Measurements from ENCODE around the gene ZC3H7B. TPM values are rescaled to one million over a fixed set of nuclear protein-coding genes. Genes with fewer than 3 reads are reported as not detected.

Gene ZC3H7B
- total and polyA plus RNA-seq, 2 experiments from 2014 or later, result 5.7 to 61.5 TPM

DNA sequence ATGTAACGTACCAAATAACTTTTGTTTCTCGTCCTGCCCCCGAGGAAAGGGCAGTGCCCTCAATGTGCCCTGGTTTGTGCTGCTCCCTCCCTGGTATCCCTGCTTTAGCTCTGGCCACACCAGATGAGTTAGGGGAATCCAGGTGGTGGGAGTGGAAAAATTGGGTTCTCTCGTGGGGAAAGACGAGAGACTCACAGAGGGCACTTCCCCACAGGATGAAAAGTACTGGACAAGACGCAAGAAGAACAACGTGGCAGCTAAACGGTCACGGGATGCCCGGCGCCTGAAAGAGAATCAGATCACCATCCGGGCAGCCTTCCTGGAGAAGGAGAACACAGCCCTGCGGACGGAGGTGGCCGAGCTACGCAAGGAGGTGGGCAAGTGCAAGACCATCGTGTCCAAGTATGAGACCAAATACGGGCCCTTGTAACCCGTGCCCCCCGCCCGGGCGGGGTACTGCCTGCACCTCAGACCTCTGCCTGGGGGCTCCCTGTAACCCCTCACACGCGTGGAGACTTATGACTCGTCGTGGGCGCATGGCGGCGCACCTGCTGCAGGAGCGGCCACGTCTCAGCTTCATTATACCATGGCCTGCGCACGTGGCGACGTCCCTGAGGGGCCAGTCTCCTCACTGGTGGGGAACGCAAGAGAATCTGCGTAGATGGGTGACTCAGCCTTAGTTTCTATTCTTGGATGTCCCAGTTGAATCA lies 94.4 kb downstream of the ZC3H7B start:
- Histone ChIP-seq H3K4me3 (no peak overlapping the region), H3K79me2 (replicated peaks; ENCODE audit: insufficient read depth) (no peaks in the 10 kb centered on the region), H3K9me2 (ENCODE audit: insufficient read depth) (no peaks in the 10 kb centered on the region), H3F3A (replicated peaks; ENCODE audit: low read depth) (no peaks in the 10 kb centered on the region), H3K4me1 (ENCODE audit: insufficient read depth) (no peaks in the 10 kb centered on the region), H3K4me2 (no peak overlapping the region), H3K27ac (ENCODE audit: low read depth) (no peak overlapping the region), H3K27me3 (ENCODE audit: insufficient read depth) (no peaks in the 10 kb centered on the region), H4K20me1 (replicated peaks; ENCODE audit: insufficient read depth) (no peaks in the 10 kb centered on the region), H3K36me3 (ENCODE audit: insufficient read depth) (no peaks in the 10 kb centered on the region), H2AFZ (no peak overlapping the region)
- no peak for DNase-seq (ENCODE audit: low spot score)
- Mint-ChIP-seq H3K9me3 (no peaks in the 10 kb centered on the region), H3K4me3 (no peak overlapping the region), H3K4me1 (0 out of 3 replicates have a peak, but pooled peaks cover 7% of the 10 kb centered on the region), H3K36me3 (ENCODE audit: low read depth) (peaks cover 17% of the 10 kb centered on the region), H3K27me3 (ENCODE audit: insufficient read depth, low read depth, poor library complexity) (peaks cover 3% of the 10 kb centered on the region), H3K27ac (no peak overlapping the region)
- no peak for ATAC-seq
- TF ChIP-seq ZNF462 (CRISPR knock-in tag; IDR thresholded peaks at IDR 0.05) (no peak), POLR2AphosphoS5 (IDR thresholded peaks at IDR 0.05; ENCODE audit: low read depth) (no peak), ETS1 (IDR thresholded peaks at IDR 0.05) (no peak), NANOG (IDR thresholded peaks at IDR 0.05; ENCODE audit: borderline replicate concordance) (no peak), JUNB (IDR thresholded peaks at IDR 0.05; ENCODE audit: unreplicated experiment) (no peak), EZH2phosphoT487 (IDR thresholded peaks at IDR 0.05; ENCODE audit: unreplicated experiment) (no peak), EZH2 (IDR thresholded peaks at IDR 0.05; ENCODE audit: low read depth, unreplicated experiment) (no peak), CREB1 (CRISPR knock-in tag; IDR thresholded peaks at IDR 0.05; ENCODE audit: low read depth) (no peak), ZNF331 (CRISPR knock-in tag; IDR thresholded peaks at IDR 0.05; ENCODE audit: low read depth) (no peak)
- TF ChIP-seq, protein P1, sequence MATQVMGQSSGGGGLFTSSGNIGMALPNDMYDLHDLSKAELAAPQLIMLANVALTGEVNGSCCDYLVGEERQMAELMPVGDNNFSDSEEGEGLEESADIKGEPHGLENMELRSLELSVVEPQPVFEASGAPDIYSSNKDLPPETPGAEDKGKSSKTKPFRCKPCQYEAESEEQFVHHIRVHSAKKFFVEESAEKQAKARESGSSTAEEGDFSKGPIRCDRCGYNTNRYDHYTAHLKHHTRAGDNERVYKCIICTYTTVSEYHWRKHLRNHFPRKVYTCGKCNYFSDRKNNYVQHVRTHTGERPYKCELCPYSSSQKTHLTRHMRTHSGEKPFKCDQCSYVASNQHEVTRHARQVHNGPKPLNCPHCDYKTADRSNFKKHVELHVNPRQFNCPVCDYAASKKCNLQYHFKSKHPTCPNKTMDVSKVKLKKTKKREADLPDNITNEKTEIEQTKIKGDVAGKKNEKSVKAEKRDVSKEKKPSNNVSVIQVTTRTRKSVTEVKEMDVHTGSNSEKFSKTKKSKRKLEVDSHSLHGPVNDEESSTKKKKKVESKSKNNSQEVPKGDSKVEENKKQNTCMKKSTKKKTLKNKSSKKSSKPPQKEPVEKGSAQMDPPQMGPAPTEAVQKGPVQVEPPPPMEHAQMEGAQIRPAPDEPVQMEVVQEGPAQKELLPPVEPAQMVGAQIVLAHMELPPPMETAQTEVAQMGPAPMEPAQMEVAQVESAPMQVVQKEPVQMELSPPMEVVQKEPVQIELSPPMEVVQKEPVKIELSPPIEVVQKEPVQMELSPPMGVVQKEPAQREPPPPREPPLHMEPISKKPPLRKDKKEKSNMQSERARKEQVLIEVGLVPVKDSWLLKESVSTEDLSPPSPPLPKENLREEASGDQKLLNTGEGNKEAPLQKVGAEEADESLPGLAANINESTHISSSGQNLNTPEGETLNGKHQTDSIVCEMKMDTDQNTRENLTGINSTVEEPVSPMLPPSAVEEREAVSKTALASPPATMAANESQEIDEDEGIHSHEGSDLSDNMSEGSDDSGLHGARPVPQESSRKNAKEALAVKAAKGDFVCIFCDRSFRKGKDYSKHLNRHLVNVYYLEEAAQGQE (IDR thresholded peaks at IDR 0.05; ENCODE audit: unreplicated experiment), result no peak
